Activated CD4-positive, alpha-beta memory T cell treated with anti-CD3 and anti-CD28 coated beads, Interleukin-2, amount 10 ng/mL, durations not matched to agents 7 days and 5 days (primary cell): ENCODE results near the gene ARL17A. TPM values are rescaled to one million over a fixed set of nuclear protein-coding genes. Genes with fewer than 3 reads are reported as not detected.
A peak's percentile ranks its signal among the peaks of the same experiment; 100 is the strongest.
"Not testable (repeated sequence)": the region's sequence is repeated elsewhere in the genome, so short reads cannot be mapped to it uniquely, and the experiment has no call there.

ENCODE experiments used
- CTCF ChIA-PET: fragments of 350-600 bp; sonication (Branson Sonifier 250); formaldehyde crosslinking; loops from one replicate; lab custom pipeline; 2021; ENCODE audit warnings: antibody characterized with exemption, inconsistent platforms; lab: Charles Lee
- POLR2A ChIA-PET: fragments of 350-600 bp; sonication (Branson Sonifier 250); formaldehyde crosslinking; loops from one replicate; lab custom pipeline; 2021; ENCODE audit warnings: antibody characterized with exemption; lab: Charles Lee
- DNase-seq: peaks from one replicate; pipeline ENCODE4 v3.0.0-alpha.2; 2020
- H3K27ac Mint-ChIP-seq: one replicate; pipeline ENCODE4 v1.8.0; 2021; ENCODE audit warnings: mild to moderate bottlenecking, mixed read lengths
- H3K27me3 Mint-ChIP-seq: one replicate; pipeline ENCODE4 v1.8.0; 2021; ENCODE audit warnings: mixed read lengths
- H3K36me3 Mint-ChIP-seq: one replicate; pipeline ENCODE4 v1.8.0; 2021; ENCODE audit warnings: low read depth, mixed read lengths
- H3K4me1 Mint-ChIP-seq: one replicate; pipeline ENCODE4 v1.8.0; 2021; ENCODE audit warnings: mixed read lengths
- H3K4me3 Mint-ChIP-seq: one replicate; pipeline ENCODE4 v1.8.0; 2021; ENCODE audit warnings: mild to moderate bottlenecking, mixed read lengths
- H3K9me3 Mint-ChIP-seq: one replicate; pipeline ENCODE4 v1.8.0; 2021; ENCODE audit warnings: mixed read lengths
- total RNA-seq, 2 experiments: library from RNA; stranded (reverse); gene quantifications; one replicate each; pipeline ENCODE4 v1.2.3, GENCODE V29; 2021

Gene ARL17A
- 10 to 100 TPM; 20.4 to 20.5 TPM for total RNA-seq

GRCh38 chr17:46579083-46580075, at the start of gene ARL17A:
TSS of gene ARL17A (minus strand) at chr17:46579691. CDS start at chr17:46576322, 3,369 bp downstream.
- peak within 1 kb of the TSS; percentile 50 for H3K27ac Mint-ChIP-seq
- CTCF ChIA-PET, POLR2A ChIA-PET, H3K36me3 Mint-ChIP-seq, H3K9me3 Mint-ChIP-seq, H3K4me1 Mint-ChIP-seq, H3K27me3 Mint-ChIP-seq: not testable (repeated sequence)
- H3K4me3 Mint-ChIP-seq = peak within 1 kb of the TSS; percentile 51
- peak; percentile 96 for DNase-seq

- DNase-seq, H3K4me3 Mint-ChIP-seq, H3K9me3 Mint-ChIP-seq, H3K27me3 Mint-ChIP-seq, H3K4me1 Mint-ChIP-seq, CTCF ChIA-PET, POLR2A ChIA-PET, H3K27ac Mint-ChIP-seq, H3K36me3 Mint-ChIP-seq: not testable (repeated sequence)
These were observed 49.4 kb upstream of the ARL17A start for GRCh38 chr17:46628753-46629436.

GRCh38 chr17:46627452-46627851, 48.0 kb upstream of the ARL17A start:
- H3K27me3 Mint-ChIP-seq, H3K27ac Mint-ChIP-seq, POLR2A ChIA-PET, H3K4me3 Mint-ChIP-seq, DNase-seq, H3K9me3 Mint-ChIP-seq, H3K4me1 Mint-ChIP-seq, H3K36me3 Mint-ChIP-seq, CTCF ChIA-PET: not testable (repeated sequence)

- H3K9me3 Mint-ChIP-seq, H3K27me3 Mint-ChIP-seq, POLR2A ChIA-PET: not testable (repeated sequence)
These were observed 45.2 kb upstream of the ARL17A start for GRCh38 chr17:46624726-46625125.

GRCh38 chr17:46623790-46624189, 44.3 kb upstream of the ARL17A start:
- H3K27ac Mint-ChIP-seq, H3K27me3 Mint-ChIP-seq, POLR2A ChIA-PET, H3K4me1 Mint-ChIP-seq, H3K36me3 Mint-ChIP-seq, H3K9me3 Mint-ChIP-seq, CTCF ChIA-PET, H3K4me3 Mint-ChIP-seq, DNase-seq: not testable (repeated sequence)

More at GRCh38 chr17:46624726-46625125, 45.2 kb upstream of the ARL17A start:
- H3K27ac Mint-ChIP-seq, CTCF ChIA-PET, H3K4me3 Mint-ChIP-seq, DNase-seq, H3K36me3 Mint-ChIP-seq, H3K4me1 Mint-ChIP-seq: not testable (repeated sequence)

GRCh38 chr17:46618975-46619374, 39.5 kb upstream of the ARL17A start:
- H3K36me3 Mint-ChIP-seq, POLR2A ChIA-PET, CTCF ChIA-PET, H3K27ac Mint-ChIP-seq, H3K4me3 Mint-ChIP-seq, H3K27me3 Mint-ChIP-seq, DNase-seq, H3K9me3 Mint-ChIP-seq, H3K4me1 Mint-ChIP-seq: not testable (repeated sequence)

GRCh38 chr17:46617121-46617520, 37.6 kb upstream of the ARL17A start:
- DNase-seq, H3K36me3 Mint-ChIP-seq, CTCF ChIA-PET, H3K27ac Mint-ChIP-seq, POLR2A ChIA-PET, H3K4me1 Mint-ChIP-seq, H3K27me3 Mint-ChIP-seq, H3K9me3 Mint-ChIP-seq, H3K4me3 Mint-ChIP-seq: not testable (repeated sequence)

- CTCF ChIA-PET, H3K4me3 Mint-ChIP-seq, H3K4me1 Mint-ChIP-seq, H3K27ac Mint-ChIP-seq, H3K9me3 Mint-ChIP-seq, DNase-seq, H3K27me3 Mint-ChIP-seq, H3K36me3 Mint-ChIP-seq, POLR2A ChIA-PET: not testable (repeated sequence)
These were observed 34.4 kb upstream of the ARL17A start for GRCh38 chr17:46613876-46614275.

GRCh38 chr17:46611304-46611703, 31.8 kb upstream of the ARL17A start:
- POLR2A ChIA-PET, H3K27me3 Mint-ChIP-seq, H3K4me1 Mint-ChIP-seq, H3K4me3 Mint-ChIP-seq, DNase-seq, H3K27ac Mint-ChIP-seq, H3K9me3 Mint-ChIP-seq, H3K36me3 Mint-ChIP-seq, CTCF ChIA-PET: not testable (repeated sequence)

GRCh38 chr17:46603125-46603524, 23.6 kb upstream of the ARL17A start:
- H3K4me1 Mint-ChIP-seq, H3K27ac Mint-ChIP-seq, H3K27me3 Mint-ChIP-seq, H3K9me3 Mint-ChIP-seq, CTCF ChIA-PET, DNase-seq, POLR2A ChIA-PET, H3K36me3 Mint-ChIP-seq, H3K4me3 Mint-ChIP-seq: not testable (repeated sequence)

GRCh38 chr17:46600767-46601166, 21.3 kb upstream of the ARL17A start:
- CTCF ChIA-PET, H3K4me1 Mint-ChIP-seq, H3K36me3 Mint-ChIP-seq, DNase-seq, H3K9me3 Mint-ChIP-seq, POLR2A ChIA-PET, H3K27ac Mint-ChIP-seq, H3K4me3 Mint-ChIP-seq, H3K27me3 Mint-ChIP-seq: not testable (repeated sequence)

GRCh38 chr17:46598344-46598931, 18.9 kb upstream of the ARL17A start:
- H3K4me1 Mint-ChIP-seq, POLR2A ChIA-PET, DNase-seq, H3K27me3 Mint-ChIP-seq, H3K36me3 Mint-ChIP-seq, H3K9me3 Mint-ChIP-seq, H3K27ac Mint-ChIP-seq, CTCF ChIA-PET, H3K4me3 Mint-ChIP-seq: not testable (repeated sequence)

GRCh38 chr17:46591332-46591731, 11.8 kb upstream of the ARL17A start:
- H3K27me3 Mint-ChIP-seq, H3K4me1 Mint-ChIP-seq, CTCF ChIA-PET, H3K27ac Mint-ChIP-seq, H3K36me3 Mint-ChIP-seq, H3K4me3 Mint-ChIP-seq, H3K9me3 Mint-ChIP-seq, DNase-seq, POLR2A ChIA-PET: not testable (repeated sequence)
